ENCODE data around the gene CABP2. TPM values are rescaled to one million over a fixed set of nuclear protein-coding genes. Genes with fewer than 3 reads are reported as not detected.

The CABP2 gene
- total RNA-seq, 1 experiment from 2014 or later = not detected

DNA sequence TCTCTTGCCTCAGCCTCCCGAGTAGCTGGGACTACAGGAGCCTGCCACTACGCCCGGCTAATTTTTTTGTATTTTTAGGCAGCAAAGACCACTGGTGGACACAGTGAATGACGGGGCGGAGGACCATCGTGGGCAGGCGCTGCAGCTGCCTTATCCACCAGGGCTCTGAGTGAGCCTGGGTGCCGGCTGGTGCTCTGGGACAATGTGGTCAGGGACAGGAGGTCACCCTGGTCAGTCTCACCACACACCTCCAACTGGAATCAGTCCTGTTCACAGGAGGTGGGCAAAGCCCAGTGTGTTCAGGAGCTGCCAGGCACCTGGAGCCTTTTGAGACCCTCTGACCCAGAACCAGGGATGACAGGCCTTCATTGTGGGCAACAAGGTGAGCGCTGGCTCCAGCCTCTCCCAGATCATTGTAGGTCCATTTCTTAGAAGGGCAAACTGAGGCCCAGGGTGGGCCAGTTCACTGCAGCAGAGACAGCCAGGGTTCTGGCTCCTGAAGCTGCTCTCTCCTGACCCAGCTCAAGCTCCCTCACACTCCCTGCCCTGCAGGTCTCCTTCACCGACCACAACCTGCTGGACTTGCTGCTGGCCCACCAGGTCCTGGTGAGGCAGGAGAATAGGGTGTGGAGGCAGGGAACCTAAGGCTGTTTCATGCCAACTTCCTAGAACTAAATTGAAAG lies 15.7 kb upstream of the CABP2 start:
- H3K18ac ChIP-seq (ENCODE audit: insufficient read length, low read depth, low read length) = no peak overlapping the region
- no peak overlapping the region for H3K56ac ChIP-seq (ENCODE audit: insufficient read length, low read depth, low read length)
- no peaks in the 10 kb centered on the region for H3K23me2 ChIP-seq (ENCODE audit: insufficient read length, low read depth, low read length, poor library complexity, severe bottlenecking)
- H3K9ac ChIP-seq (ENCODE audit: extremely low read depth, insufficient read length, low read length) = no peak overlapping the region
- H3K27me3 ChIP-seq (ENCODE audit: insufficient read depth, low read length) = no peaks in the 10 kb centered on the region
- no peak overlapping the region for H3K27ac ChIP-seq (ENCODE audit: insufficient read length, low read depth, low read length)
- no peak overlapping the region for H3K23ac ChIP-seq (ENCODE audit: insufficient read length, low read depth, low read length)
- H3K14ac ChIP-seq (ENCODE audit: insufficient read depth, low read length) = no peak overlapping the region
- peaks cover 5% of the 10 kb centered on the region for H3K9me3 ChIP-seq (ENCODE audit: control insufficient read depth, low read depth, low read length)
- no peak overlapping the region for H2BK15ac ChIP-seq (ENCODE audit: low read depth, low read length)
- peaks cover 8% of the 10 kb centered on the region for H3K27me3 Mint-ChIP-seq (ENCODE audit: low read depth)
- TF ChIP-seq, protein P1, sequence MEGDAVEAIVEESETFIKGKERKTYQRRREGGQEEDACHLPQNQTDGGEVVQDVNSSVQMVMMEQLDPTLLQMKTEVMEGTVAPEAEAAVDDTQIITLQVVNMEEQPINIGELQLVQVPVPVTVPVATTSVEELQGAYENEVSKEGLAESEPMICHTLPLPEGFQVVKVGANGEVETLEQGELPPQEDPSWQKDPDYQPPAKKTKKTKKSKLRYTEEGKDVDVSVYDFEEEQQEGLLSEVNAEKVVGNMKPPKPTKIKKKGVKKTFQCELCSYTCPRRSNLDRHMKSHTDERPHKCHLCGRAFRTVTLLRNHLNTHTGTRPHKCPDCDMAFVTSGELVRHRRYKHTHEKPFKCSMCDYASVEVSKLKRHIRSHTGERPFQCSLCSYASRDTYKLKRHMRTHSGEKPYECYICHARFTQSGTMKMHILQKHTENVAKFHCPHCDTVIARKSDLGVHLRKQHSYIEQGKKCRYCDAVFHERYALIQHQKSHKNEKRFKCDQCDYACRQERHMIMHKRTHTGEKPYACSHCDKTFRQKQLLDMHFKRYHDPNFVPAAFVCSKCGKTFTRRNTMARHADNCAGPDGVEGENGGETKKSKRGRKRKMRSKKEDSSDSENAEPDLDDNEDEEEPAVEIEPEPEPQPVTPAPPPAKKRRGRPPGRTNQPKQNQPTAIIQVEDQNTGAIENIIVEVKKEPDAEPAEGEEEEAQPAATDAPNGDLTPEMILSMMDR (conservative IDR thresholded peaks at IDR 0.05) = no peak
- no peaks in the 10 kb centered on the region for H3K4me1 ChIP-seq (ENCODE audit: insufficient read depth, low read length)
- no peak overlapping the region for H3K4ac ChIP-seq (ENCODE audit: low read depth, low read length)
- H2AK5ac ChIP-seq (ENCODE audit: insufficient read length, low read length) = no peak overlapping the region
- H3K27ac Mint-ChIP-seq = no peak overlapping the region
- H4K20me1 ChIP-seq (ENCODE audit: control insufficient read depth, insufficient read depth, insufficient read length) = no peaks in the 10 kb centered on the region
- H3K36me3 Mint-ChIP-seq (ENCODE audit: insufficient read depth in 1 of 3, low read depth in 3 of 3) = peaks cover 2 to 5% (median 3%) of the 10 kb centered on the region in 3 experiments; a peak in 5 of 7 replicates
- no peak overlapping the region for H2BK5ac ChIP-seq (ENCODE audit: insufficient read length, low read length)
- no peaks in the 10 kb centered on the region for H3K79me1 ChIP-seq (ENCODE audit: insufficient read depth, low read depth, low read length, poor library complexity, severe bottlenecking)
- H3K4me2 ChIP-seq (ENCODE audit: insufficient read depth, insufficient read length, low read length) = no peak overlapping the region
- H2BK120ac ChIP-seq (ENCODE audit: low read depth, low read length, poor library complexity, severe bottlenecking) = no peak overlapping the region
- no peak overlapping the region for H3T11ph ChIP-seq (ENCODE audit: low read length)
- no peak overlapping the region for H2BK20ac ChIP-seq (ENCODE audit: low read depth, low read length, poor library complexity, severe bottlenecking)
- no peaks in the 10 kb centered on the region for H3K79me2 ChIP-seq (ENCODE audit: insufficient read depth, low read length)
- no peak overlapping the region for H3K4me3 Mint-ChIP-seq
- no peak overlapping the region for H2AFZ ChIP-seq (ENCODE audit: low read length)
- no peak overlapping the region for H4K91ac ChIP-seq (ENCODE audit: insufficient read length, low read depth, low read length)
- no CpG with 5 or more reads among the region's 10 CpGs for WGBS (ENCODE audit: extremely low coverage, insufficient read length, low lambda C conversion rate)
- H2BK12ac ChIP-seq (ENCODE audit: insufficient read length, low read depth, low read length) = no peak overlapping the region
- DNase-seq = no peak
- no peak overlapping the region for H4K5ac ChIP-seq (ENCODE audit: insufficient read length, low read depth, low read length)
- peaks cover 4 to 6% of the 10 kb centered on the region in 2 experiments for H3K4me1 Mint-ChIP-seq
- H3K9me3 Mint-ChIP-seq = peaks cover 21 to 26% of the 10 kb centered on the region in 2 experiments
- H4K8ac ChIP-seq (replicated peaks; ENCODE audit: insufficient read length, low read depth, low read length) = no peak overlapping the region
